GM18867 (cell line): ENCODE results near the gene DNAH8.
"Not testable (repeated sequence)": the region's sequence is repeated elsewhere in the genome, so short reads cannot be mapped to it uniquely, and the experiment has no call there.

Experiments used
- ATAC-seq: cut with Tn5 transposase; IDR thresholded peaks from one replicate; pipeline ENCODE4 v1.9.1; 2021; ENCODE audit warnings: mild to moderate bottlenecking, moderate library complexity; ENCODE audit not compliant: unreplicated experiment

The DNAH8 gene

DNA sequence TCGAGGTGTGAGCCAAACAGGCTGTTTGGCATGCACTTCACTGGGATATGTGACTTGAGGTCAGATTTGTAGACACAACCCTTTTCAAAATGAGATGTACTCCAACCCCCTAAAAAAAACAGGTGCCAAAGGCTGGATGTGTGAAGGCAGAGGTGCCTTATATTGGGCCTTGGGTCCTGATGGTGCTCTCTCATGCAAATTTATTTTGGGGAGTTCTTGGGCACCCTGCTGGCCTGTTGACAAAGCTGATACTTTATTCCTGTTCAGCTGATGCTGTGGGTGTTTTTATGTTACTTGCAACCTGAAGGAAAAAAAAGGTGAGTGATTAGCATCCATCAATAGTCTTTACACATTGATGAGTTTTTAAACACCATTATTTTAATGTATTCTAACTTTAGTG, 121.5 kb downstream of the DNAH8 start:
- ATAC-seq = no peak

DNA sequence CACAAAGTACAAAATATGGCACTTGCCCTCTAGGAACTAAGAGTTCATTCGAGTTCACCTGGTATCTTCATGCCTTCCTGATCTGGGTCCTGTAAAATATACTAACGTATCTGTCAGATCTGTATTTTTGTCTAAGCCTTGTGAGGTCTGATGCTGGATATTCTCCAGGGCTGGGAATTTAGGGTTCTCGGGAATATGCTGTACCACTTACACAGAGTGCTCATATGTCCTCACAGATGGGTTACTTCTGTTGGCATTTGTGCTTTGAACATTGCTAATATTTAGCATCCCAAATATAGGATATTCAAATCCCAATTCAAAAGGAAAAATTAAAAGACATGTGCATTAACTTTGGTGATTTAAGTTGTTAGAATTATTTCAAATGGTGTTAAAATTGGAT, 122.0 kb downstream of the DNAH8 start:
- no peak for ATAC-seq

DNA sequence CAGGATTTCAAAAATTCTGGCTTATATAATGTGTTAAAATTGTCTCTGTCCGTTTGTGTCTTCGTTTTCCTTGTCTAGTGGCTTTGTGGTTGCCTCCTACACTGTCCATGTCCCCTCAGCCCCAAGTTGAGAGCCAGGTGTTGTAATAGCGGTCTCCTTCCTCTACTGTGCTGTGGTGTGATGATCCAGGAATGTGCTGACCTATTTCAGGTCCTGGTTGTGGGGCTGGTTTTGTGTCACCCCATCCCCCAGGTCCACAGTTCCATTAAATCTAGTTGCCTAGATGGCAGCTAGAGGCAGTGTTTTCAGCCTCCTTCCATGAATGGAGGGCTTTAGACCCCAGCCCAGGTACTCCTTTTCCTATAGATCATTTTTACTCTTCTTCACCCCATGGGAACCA, 128.7 kb downstream of the DNAH8 start:
- no peak for ATAC-seq

DNA sequence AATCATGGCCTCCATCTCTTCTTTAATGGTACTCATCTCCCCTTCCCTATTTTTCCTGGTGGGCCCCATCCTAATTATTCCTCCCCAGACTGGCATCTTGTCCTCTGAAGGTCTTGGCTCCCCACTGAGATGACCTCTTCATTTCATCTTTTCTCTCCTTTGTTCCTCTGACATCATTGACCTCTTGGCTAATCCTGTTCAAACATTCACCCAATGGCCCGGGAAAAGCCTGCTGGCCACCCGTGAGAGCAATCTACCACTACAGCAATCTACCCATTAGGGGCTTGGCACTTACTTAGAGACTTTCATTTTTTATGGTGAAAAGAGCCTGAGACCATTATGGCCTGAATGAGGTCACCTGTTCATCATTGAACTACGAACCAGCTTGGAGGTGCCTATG, 130.8 kb downstream of the DNAH8 start:
- no peak for ATAC-seq

DNA sequence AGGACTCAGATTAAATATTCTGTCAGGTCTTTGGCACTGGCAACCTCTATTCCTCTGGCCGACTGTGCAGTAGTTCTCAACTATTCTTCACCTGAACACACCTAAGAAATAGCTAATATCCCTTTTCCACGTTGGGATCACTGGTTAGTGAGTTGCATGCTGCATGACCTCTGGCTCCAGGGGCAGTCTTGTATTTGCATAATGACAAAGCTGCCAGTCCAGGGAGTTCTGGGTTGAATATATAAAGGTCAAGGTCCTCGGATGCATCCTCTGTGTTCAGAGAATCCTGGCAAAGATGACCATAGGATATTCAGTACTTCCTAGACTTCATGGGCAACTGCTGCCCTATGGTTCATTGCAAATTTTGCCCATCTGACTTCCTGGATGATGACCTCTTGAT, 131.2 kb downstream of the DNAH8 start:
- no peak for ATAC-seq

DNA sequence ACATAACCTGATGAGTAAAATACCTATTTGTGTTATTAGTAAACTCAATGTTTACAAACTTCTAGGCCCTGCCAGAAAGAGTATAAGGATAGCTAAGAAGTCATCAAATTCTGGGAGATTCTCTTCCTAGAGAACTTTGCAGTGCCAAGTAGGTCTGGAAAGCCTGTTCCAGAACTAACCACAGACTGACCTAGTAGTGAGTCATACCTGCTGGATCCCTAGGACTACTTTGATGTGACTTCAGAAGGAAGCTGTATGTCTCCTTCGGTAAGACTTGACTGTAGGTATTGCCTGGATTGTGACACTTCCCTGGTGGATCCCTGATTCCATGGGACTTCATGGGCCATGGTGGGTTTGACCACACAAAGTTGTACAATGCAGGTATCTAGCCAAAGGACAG, 131.7 kb downstream of the DNAH8 start:
- ATAC-seq = no peak

DNA sequence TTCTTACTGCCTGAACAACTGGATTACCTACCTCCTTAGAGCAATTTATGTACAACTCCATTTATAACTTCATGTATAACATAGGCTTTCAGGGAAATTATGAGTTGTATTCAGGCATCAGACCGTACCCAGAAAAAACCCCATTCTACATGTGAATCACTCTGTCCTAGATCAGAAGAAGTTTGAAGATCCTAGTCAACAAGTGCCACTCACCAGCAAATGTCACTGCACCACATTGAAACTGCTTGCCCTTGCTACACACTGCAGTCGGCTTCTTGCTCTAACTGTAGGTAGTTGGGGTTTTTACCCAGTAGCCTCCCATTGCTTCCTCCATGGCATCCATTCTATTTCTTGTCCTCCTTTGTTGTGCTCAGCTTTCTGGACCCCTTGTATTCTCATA, 132.4 kb downstream of the DNAH8 start:
- no peak for ATAC-seq

DNA sequence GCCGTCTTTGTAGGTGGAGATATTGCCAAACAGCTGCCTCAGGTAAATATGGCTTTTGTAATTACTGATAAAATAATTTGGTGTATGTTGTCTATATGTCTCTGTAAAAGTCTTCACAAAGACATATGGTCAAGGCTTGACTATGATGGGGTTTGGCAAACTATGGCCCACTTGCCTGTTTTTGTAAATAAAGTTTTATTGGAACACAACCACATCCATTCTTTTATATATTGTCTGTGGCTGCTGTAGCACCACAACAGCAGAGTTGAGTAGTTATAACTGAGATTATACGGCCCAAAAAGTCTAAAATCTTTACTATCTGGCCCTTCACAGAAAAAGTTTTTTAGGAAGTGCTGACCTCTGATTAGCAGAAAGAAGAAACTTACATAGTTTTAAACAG, 133.6 kb downstream of the DNAH8 start:
- no peak for ATAC-seq

DNA sequence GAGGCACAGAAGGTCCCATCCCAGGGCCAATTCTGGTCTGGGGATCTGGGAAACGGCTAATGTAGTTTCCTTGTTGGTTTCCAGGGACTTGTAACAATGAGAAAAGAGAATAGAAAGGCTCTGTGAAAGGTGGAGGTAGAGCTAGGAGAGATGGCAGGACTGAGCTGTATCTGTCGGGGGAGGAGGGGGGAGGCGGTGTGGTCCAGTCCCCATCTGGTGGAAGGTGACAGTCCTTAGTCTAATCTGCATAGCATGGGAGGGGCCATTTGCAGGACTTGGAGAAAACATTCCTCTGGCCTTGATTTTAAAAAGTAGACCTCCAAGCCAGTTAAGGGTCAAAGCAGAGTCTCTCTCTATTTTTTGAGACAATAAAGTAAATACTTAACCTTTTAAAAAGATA, 137.1 kb downstream of the DNAH8 start:
- ATAC-seq = no peak

DNA sequence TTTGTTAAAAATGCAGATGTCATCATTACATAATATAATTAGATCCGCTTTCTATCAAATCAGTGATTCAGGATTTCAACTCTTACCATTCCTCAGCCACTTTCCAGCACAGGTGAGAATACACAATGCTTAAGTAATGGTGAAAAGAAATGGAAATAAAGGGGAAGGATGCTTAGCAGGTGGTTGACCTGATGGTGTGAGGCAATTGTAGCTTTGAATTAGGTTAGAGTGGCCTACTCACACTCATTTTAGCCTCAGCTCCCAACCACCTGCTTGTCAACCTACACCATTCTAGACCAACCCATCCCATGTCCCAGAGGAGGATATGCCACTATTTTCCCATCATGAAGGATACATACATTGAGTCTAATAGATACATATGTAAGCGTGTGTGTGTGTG, 138.1 kb downstream of the DNAH8 start:
- no peak for ATAC-seq

DNA sequence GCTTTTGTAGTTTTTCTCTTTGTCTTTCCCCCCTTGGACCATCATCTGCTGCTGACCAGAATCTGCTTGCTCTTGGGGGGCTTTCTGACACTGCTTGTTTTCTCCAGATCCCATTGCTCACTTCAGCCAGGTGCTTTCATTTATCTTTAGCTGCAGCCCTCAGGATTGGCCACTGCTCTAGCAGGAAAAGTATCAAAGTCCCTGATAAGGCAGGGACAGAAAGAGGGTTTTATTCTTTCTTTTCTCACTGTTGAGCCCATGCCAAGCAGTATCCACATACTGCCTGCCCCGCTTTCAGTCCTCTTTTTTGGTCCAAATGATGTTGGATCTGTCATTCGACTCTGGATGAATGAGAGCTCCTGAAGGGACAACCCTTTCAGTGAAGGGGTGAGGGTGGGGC, 141.4 kb downstream of the DNAH8 start:
- ATAC-seq = no peak

DNA sequence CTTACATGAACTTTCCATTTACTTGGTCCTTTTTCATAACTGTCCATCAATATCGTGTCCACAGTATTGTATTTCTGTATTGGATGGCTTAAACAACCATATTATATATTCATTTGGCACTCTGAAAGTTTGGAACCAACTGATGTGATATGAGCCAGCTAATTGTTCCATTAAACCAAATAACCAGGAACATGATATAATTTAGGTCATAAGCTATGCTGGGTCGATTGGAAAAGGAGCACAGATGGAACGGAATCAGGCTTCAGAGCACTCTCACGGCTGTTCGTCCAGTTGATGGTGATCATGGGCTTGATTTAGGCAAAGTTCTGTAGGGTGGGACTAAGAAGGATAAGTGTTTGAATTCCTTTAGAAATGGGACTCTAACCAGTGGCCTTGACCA, 142.7 kb downstream of the DNAH8 start:
- ATAC-seq = no peak

DNA sequence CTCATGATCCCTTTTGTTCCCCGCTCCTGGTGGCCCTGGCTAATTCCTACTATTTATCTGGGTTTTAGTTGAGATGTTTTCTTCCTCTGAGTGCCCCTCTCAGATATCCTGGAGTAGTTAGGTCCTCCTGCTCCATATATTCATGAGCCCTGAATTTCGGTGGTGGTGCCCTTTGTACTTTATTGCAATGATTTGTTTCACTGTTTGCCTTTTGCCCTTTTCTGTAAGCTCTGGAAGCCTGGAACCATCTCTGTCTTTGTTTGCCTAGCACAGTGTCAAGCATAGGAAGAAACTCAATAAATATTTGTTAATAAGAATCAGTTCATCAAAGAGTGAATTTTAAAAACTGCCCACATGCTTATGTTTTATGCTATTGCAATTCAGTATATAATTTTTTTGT, 144.9 kb downstream of the DNAH8 start:
- ATAC-seq = no peak

DNA sequence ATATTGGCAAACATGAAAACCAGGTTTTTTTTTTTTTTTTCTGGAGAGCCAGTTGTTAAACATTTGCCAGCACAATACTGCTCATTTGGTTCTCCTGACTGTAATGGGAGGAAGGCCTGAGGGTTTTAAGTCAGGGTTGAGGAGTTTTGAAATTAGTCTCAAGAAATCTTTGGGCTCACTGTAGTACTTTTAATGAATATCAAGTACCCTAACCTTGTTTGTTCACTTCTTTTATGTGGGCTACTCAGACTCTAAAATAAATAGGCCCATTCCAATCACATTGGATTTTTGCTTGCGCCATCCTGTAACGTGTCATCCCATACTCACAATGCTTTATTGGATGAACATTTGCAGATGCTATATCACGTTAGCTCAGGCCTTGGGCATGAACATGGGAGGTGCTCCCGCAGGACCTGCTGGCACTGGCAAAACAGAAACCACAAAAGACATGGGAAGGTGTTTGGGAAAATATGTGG, 146.9 kb downstream of the DNAH8 start:
- ATAC-seq = no peak

DNA sequence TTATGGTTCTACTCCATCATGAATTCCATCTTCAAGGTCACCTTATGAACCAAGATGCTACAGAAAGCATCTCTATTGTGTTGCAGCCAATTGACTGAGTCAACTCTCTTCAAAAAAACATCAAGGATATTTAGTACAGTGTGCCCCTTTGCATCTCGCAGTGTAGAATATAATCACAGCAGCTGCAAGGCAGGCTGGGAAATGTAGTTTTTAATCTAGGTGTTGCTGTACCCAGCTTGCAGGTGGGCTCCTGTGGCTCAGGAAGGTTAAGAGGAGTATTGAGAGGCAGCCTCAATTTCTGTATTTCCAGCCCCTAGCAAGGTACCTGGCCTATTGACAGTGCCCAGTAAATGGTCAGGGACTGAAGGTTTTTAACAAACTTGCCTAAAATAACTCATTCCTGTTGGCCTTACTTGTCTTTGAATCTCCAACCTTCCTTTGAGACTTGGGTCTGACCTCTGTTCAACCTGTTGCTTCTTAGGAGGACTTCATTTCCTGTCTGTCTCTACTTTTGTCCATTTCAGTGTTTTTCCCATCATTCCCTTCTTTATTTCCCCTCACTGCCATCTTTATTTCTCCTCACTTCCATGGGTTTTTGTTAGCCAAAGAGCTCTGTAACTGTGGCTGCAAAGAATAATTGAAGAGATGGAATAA, 150.5 kb downstream of the DNAH8 start:
- no peak for ATAC-seq

DNA sequence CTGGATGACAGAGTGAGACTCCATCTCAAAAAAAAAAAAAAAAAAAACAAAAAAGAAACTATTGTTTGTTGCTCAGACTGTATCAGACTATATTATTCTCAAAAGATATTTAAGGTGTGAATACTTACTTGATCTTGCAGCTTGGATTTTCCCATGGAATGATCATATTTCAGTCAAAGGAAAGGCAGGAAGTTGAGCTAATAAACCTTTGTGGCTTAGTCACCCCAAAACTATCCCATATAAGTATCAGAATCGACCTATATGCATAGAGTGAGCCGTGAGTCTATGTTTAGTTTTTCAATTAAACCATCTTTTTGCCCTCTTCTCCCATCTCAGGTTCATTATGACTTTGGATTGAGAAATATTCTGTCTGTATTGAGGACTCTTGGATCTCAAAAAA, 152.6 kb downstream of the DNAH8 start:
- no peak for ATAC-seq

DNA sequence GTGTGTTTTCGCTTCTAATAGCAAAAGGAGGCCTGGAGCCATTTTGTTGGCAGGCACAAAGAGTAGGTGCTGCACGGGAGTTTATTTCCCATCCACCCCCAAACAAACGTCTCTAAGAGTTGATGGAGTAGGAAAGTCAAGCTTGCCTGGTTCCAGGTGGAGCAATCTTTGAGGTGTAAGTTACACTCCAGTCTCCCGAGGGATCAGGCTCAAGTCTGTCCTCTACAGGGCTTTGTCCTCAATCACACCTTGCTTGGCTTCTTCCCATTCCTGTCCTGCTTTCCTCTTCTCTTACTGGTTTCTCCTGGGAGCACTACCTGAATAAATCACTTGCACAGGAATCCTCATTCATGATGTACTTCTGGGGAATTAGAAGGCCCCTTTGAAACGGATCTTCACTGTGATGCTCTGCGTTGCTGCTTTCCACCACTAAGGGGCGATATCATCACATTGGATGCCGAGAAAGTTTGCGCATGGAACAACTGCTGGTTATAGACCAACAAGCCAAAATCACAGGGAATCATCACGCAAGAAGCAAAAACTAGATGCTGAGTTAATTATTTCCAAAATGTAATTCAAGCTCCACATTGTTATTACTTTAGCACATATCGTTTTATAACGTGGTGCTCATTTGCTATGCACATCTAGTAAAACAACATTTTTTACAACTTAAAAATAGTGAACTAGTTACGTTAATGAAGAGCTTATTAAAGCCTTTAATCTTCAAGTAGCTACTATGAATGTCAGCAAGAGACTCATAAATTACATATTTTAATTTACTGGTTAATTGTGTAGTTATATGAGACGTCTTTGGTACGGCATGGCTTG, 156.8 kb downstream of the DNAH8 start:
- ATAC-seq = no peak

DNA sequence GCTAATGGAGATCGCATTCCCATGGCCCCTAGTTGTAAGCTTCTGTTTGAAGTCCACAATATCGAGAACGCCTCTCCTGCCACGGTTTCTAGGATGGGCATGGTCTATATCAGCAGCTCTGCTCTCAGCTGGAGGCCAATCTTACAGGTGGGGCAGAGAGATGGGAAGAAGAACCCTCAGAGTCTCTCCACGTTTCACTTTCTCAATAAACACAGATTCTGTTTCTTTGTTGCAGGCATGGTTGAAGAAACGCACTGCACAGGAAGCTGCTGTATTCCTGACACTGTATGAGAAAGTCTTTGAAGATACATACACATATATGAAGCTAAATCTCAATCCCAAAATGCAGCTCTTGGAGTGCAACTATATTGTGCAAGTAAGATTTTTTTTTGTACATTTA, 157.9 kb downstream of the DNAH8 start:
- ATAC-seq = no peak

DNA sequence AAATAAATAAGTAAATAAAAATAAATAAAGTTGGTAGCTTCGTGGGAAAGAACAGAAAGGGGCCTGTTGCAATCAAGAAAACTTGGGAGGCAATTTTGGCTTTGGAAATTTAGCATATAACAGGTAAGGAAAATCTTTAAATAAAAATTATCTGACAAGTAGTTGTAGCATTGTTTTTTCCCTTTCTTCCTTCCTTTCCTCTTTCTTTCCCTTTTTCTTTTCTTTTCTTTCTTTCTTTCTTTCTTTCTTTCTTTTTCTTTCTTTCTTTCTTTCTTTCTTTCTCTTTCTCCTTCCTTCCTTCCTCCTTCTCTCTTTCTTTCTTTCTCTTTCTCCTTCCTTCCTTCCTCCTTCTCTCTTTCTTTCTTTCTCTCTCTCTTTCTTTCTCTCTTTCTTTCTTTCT, 158.7 kb downstream of the DNAH8 start:
- ATAC-seq = not testable (repeated sequence)

DNA sequence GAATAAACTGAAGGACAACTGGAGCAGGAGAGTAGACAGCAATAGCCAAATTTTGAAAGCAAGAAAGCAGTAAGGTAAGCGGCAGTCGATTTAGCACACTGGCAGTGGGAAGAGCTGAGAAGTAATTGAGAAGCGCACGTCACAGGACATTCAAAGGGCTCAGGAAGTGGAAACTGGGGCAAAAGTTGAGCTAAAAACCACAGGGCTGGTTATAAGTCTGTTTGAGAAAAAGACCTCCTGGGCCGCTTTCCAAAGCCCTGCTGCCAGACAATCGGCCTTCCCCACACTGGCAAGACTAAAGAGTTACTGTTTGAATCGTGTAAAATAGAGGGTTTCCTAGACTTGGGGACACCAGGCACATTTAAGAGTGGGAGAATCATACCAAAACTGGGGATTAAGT, 161.4 kb downstream of the DNAH8 start:
- no peak for ATAC-seq

DNA sequence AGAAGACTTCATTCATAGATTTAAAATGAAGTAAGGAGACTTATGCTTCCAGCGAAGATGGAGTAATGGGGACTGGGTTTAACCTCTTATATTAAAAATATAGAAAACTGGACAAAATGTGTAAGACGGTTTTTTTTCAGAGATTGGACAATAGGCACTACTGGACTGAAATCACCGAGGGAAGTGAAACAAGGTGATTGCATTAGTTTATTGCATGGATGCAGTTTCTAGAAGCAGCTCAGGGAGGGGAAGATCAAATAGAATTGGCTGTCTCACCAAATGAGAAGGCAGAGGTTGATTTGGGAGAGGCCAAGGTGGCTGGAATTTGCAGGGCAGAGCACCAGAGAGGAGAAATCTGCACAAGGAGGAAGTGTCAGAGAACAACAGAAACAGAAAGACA, 162.6 kb downstream of the DNAH8 start:
- no peak for ATAC-seq

DNA sequence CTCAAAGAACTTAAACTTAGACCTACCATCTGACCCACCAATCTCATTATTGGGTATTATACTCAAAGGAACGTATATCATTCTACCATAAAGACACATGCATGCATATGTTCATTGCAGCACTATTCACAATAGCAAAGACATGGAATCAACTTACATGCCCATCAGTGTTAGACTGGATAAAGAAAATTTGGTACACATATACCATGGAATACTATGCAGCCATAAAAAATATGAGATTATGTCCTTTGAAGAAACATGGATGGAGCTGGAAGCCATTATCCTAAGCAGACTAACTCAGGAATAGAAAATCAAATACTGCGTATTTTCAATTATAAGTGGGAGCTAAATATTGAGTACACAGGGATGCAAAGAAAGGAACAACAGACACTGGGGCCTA, 167.0 kb downstream of the DNAH8 start:
- ATAC-seq = no peak

DNA sequence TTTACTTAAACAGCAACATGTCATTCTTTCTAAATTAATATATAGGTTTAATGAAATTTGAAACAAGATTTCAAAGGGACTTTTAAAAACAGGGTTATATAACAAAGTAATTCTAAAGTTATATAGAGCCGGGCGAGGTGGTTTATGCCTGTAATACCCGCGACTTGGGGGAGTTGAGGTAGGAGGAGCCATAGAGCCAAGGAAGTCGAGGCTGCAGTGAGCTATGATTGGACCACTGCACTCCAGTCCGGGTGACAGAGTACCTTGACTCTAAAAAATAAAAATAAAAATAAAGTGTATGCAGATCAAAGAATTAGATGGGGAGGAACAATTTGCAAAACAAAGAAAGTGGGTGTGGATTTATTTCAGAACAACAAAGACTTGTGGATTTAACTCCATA, 182.4 kb downstream of the DNAH8 start:
- ATAC-seq = no peak
